Kidney (tissue), 14 donors: ENCODE data around the gene DOK6. TPM values are rescaled to one million over a fixed set of nuclear protein-coding genes. Genes with fewer than 3 reads are reported as not detected.

Experiments used
- DNase-seq, 5 donors: peaks; one replicate each; pipeline ENCODE4 v3.0.0-alpha.2; 2013 to 2020
- FAIRE-seq: peaks from 2 replicates; lab custom pipeline; 2012; peaks lifted over from hg19 to GRCh38; lab: Jason Lieb, UNC
- H3K27ac ChIP-seq, 2 donors: one replicate each; pipeline ENCODE4 v1.7.0; 2013; ENCODE audit warnings: low read depth in 2 of 2, low read length in 2 of 2, inconsistent platforms in 1 of 2
- H3K27me3 ChIP-seq: one replicate; pipeline ENCODE4 v1.7.1; 2013; ENCODE audit warnings: low read length, inconsistent platforms; ENCODE audit not compliant: control insufficient read depth, insufficient read depth
- H3K36me3 ChIP-seq, 3 donors: one replicate each; pipeline versions ENCODE4 v1.7.0 to v1.7.1; 2013; ENCODE audit warnings: low read length in 3 of 3, control low read depth in 1 of 3, inconsistent platforms in 1 of 3; ENCODE audit not compliant: insufficient read depth in 3 of 3, control insufficient read depth in 2 of 3
- H3K4me1 ChIP-seq, 3 donors: one replicate each; pipeline versions ENCODE4 v1.7.0 to v1.7.1; 2013; ENCODE audit warnings: low read length in 3 of 3, inconsistent platforms in 1 of 3, low read depth in 1 of 3; ENCODE audit not compliant: control insufficient read depth in 2 of 3, insufficient read depth in 2 of 3
- H3K4me3 ChIP-seq, 3 donors: one replicate each; pipeline versions ENCODE4 v1.7.0 to v1.8.1; 2013; ENCODE audit warnings: low read length in 3 of 3, control low read depth in 1 of 3, inconsistent platforms in 1 of 3
- H3K9ac ChIP-seq, 3 donors: one replicate each; pipeline versions ENCODE4 v1.7.0 to v1.7.1; 2013; ENCODE audit warnings: low read length in 3 of 3, control low read depth in 1 of 3, inconsistent platforms in 1 of 3
- H3K9me3 ChIP-seq, 3 donors: one replicate each; pipeline versions ENCODE4 v1.7.0 to v1.7.1; 2013; ENCODE audit warnings: low read length in 3 of 3, control low read depth in 1 of 3, inconsistent platforms in 1 of 3; ENCODE audit not compliant: control insufficient read depth in 2 of 3, insufficient read depth in 1 of 3
- intact Hi-C: fragments of 100-400 bp; cut with DNase I; formaldehyde crosslinking; loops from one replicate; pipeline ENCODE4 v1.11.1; 2022
- polyA plus RNA-seq: library from polyadenylated mRNA; stranded (reverse); fragments of 350-450 nt; fragmentation: Illumina TruSeq; extraction: RNeasy Lipid Tissue Mini Kit (QIAGEN cat#74804); gene quantifications from one replicate; pipeline ENCODE4 v1.2.3, GENCODE V29; 2014; ENCODE audit warnings: low read depth, low replicate concordance; ENCODE audit not compliant: insufficient read depth
- total RNA-seq: library from RNA; stranded (reverse); fragmentation: NEBNext Ultra II Directional; extraction: Animal tissue kit (Norgen Biotek cat#: 25700); gene quantifications from one replicate; pipeline ENCODE4 v1.2.1, GENCODE V29; 2021
- TF ChIP-seq, protein P1 (sequence below): IDR thresholded peaks from 3 replicates; pipeline ENCODE4 v1.5.1; 2012; ENCODE audit warnings: mild to moderate bottlenecking, moderate library complexity, borderline replicate concordance; ENCODE audit not compliant: insufficient read depth; ENCODE audit errors: extremely low read depth
- donor health status: control.
- donor health status: control.
- donor health status: control.
- donor health status: control.
- donor health status: control.
- donor health status: DM: yes; HTN: yes; CAD: no.
- donor health status: Normal renal cell carcinoma (clear cell type).

The DOK6 gene
- total and polyA plus RNA-seq, 2 donors from 2014 or later = 3.8 to 4.6 TPM

DNA sequence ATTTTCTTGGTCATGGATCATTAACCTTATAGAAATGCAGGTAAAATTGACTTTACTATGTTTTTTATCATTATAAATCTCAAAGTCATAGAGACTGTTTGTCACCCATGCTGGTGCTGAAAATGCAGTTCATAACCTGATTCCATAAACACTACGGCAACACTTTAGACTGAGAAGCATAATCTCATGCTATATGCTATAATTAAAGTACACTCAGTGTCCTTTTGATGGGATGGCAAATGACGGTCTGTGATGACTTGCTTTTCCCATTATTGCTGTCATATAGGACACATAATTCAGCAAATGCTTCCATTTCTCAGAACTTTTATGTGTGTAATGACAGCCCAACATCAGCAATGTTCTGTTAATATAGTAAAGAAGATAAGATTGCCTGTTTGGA is 384.1 kb downstream of the DOK6 start:
- no peaks in the 10 kb centered on the region for H3K36me3 ChIP-seq
- no peak for DNase-seq
- no peaks in the 10 kb centered on the region for H3K9me3 ChIP-seq
- H3K9ac ChIP-seq = no peak overlapping the region
- intact Hi-C loops = no loop called here
- TF ChIP-seq, protein P1, sequence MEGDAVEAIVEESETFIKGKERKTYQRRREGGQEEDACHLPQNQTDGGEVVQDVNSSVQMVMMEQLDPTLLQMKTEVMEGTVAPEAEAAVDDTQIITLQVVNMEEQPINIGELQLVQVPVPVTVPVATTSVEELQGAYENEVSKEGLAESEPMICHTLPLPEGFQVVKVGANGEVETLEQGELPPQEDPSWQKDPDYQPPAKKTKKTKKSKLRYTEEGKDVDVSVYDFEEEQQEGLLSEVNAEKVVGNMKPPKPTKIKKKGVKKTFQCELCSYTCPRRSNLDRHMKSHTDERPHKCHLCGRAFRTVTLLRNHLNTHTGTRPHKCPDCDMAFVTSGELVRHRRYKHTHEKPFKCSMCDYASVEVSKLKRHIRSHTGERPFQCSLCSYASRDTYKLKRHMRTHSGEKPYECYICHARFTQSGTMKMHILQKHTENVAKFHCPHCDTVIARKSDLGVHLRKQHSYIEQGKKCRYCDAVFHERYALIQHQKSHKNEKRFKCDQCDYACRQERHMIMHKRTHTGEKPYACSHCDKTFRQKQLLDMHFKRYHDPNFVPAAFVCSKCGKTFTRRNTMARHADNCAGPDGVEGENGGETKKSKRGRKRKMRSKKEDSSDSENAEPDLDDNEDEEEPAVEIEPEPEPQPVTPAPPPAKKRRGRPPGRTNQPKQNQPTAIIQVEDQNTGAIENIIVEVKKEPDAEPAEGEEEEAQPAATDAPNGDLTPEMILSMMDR = no peak
- no peak overlapping the region for H3K27ac ChIP-seq
- no peak overlapping the region for H3K4me3 ChIP-seq
- no peak for FAIRE-seq
- H3K4me1 ChIP-seq = no peaks in the 10 kb centered on the region
- no peaks in the 10 kb centered on the region for H3K27me3 ChIP-seq

DNA sequence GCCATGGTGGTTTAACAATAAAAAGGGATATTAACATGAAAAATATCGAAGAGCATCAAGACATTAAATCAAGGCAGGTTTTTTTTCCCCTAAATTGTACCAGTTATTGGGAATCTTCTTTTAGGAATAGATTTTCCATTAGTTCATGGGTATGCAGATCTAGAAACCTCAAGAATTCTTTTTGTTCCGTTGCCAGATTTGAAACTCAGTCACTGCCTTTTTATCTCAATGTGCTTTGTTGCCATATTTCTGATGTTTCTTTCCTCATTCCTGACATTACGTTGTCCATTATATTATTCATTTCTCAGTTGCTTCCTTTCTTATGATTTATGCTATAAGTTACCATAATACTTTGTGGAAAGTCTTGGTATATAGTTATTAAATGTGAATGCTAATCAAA is 384.8 kb downstream of the DOK6 start:
- no peak for FAIRE-seq
- Histone ChIP-seq H3K36me3 (no peaks in the 10 kb centered on the region), H3K9me3 (no peaks in the 10 kb centered on the region), H3K9ac (no peak overlapping the region), H3K27me3 (no peaks in the 10 kb centered on the region), H3K27ac (no peak overlapping the region), H3K4me3 (no peak overlapping the region), H3K4me1 (no peaks in the 10 kb centered on the region)
- TF ChIP-seq, protein P1 = no peak
- no peak for DNase-seq
- intact Hi-C loops = no loop called here

DNA sequence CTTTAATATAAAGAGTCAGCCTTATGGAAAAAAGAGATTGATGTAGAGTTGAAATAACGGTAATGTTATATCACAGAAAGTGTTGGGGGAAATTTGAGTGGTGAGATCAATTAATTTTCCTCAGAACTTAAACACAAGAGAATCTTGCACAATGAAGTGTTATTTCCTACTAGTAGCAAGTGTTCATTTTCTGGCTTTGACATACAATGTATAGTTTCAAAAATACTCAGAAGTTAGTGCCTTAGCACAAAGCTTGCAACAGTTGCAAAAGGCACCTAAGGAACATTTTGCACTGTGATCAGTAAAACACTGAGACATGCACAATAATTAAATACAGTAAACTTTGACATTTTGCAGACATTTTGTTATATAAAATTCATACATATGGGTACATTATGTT is 385.7 kb downstream of the DOK6 start:
- DNase-seq (no peak), FAIRE-seq (no peak)
- TF ChIP-seq, protein P1 = no peak
- Histone ChIP-seq H3K9ac (no peak overlapping the region), H3K4me3 (no peak overlapping the region), H3K4me1 (no peaks in the 10 kb centered on the region), H3K27me3 (no peaks in the 10 kb centered on the region), H3K9me3 (no peaks in the 10 kb centered on the region), H3K36me3 (no peaks in the 10 kb centered on the region), H3K27ac (no peak overlapping the region)
- intact Hi-C loops = no loop called here
